Adrenal gland (tissue), 19 donors: ENCODE results near the gene ARHGEF4. TPM values are rescaled to one million over a fixed set of nuclear protein-coding genes. Genes with fewer than 3 reads are reported as not detected.

ENCODE experiments used
- DNase-seq, 7 donors: peaks; one replicate each; pipeline ENCODE4 v3.0.0-alpha.2; 2019 to 2020
- H3K27ac ChIP-seq, 5 donors: fragments of 200-600 bp; sonication (generic) in 4 of 5; 1 replicate in 3 of 5; 2 replicates in 2 of 5; pipeline versions ENCODE4 v1.5.1 to v1.8.0; 2016 to 2020; ENCODE audit warnings: mild to moderate bottlenecking in 1 of 5
- H3K27me3 ChIP-seq: fragments of 200-600 bp; 2 replicates; pipeline ENCODE4 v1.8.0; 2021
- H3K36me3 ChIP-seq, 2 donors: fragments of 200-600 bp; replicated peaks in 1 of 2; 1 replicate in 1 of 2; 2 replicates in 1 of 2; pipeline versions ENCODE4 v1.5.1 to v1.8.0; 2018 to 2022
- H3K4me1 ChIP-seq, 2 donors: fragments of 200-600 bp; replicated peaks in 1 of 2; 1 replicate in 1 of 2; 2 replicates in 1 of 2; pipeline versions ENCODE4 v1.5.1 to v1.8.0; 2018 to 2021
- H3K4me3 ChIP-seq, 4 donors: fragments of 200-600 bp; sonication (generic) in 3 of 4; one replicate each; pipeline ENCODE4 v1.5.1; 2016 to 2018
- H3K9me3 ChIP-seq, 3 donors: fragments of 200-600 bp; sonication (generic) in 1 of 3; replicated peaks in 1 of 3; 1 replicate in 2 of 3; 2 replicates in 1 of 3; pipeline versions ENCODE4 v1.5.1 to v1.8.0; 2016 to 2021
- CTCF ChIP-seq, 6 experiments: fragments of 450-650 bp in 4 of 6; fragments of 200-600 bp in 2 of 6; sonication (generic) in 1 of 6; IDR thresholded peaks; 1 replicate in 5 of 6; 2 replicates in 1 of 6; pipeline versions ENCODE4 v1.5.1 to v1.8.0; 2016 to 2021; ENCODE audit warnings: antibody characterized with exemption in 6 of 6, mild to moderate bottlenecking in 2 of 6, moderate library complexity in 1 of 6
- POLR2A ChIP-seq, 2 donors: fragments of 450-650 bp; IDR thresholded peaks; one replicate each; pipeline ENCODE4 v1.6.1; 2017; ENCODE audit warnings: antibody characterized with exemption in 2 of 2, mild to moderate bottlenecking in 2 of 2, moderate library complexity in 1 of 2
- WGBS, 4 donors: extraction: QIAGEN DNeasy Blood & Tissue Kit in 2 of 4; methylation state at CpG; one replicate each; pipeline versions ENCODE4 v1.1.5 to v1.1.7; 2013 to 2017; 5-methylcytosine and 5-hydroxymethylcytosine counted together
- intact Hi-C, 2 donors: fragments of 100-400 bp; cut with DNase I; formaldehyde crosslinking; loops; one replicate each; pipeline versions ENCODE4 v1.14.1 to v1.15.0; 2022 to 2023
- long read RNA-seq, 10 donors: library from polyadenylated mRNA in 3 of 10; unstranded in 2 of 10; stranded (forward) in 1 of 10; transcript quantifications; one replicate each; pipeline ENCODE4 v2.0.0 and lab custom pipeline, GENCODE V29; 2021 to 2026
- polyA plus RNA-seq, 3 donors: library from polyadenylated mRNA; stranded (reverse); fragments of 200-250 nt in 2 of 3; fragments of 350-450 nt in 1 of 3; fragmentation: Illumina TruSeq in 1 of 3; extraction: RNeasy Lipid Tissue Mini Kit (QIAGEN cat#74804) in 1 of 3; gene quantifications; one replicate each; pipeline ENCODE4 v1.2.3, GENCODE V29; 2013 to 2014
- total RNA-seq, 9 donors: library from RNA; depleted of rRNA in 4 of 9; stranded (reverse); fragments of >200 nt in 4 of 9; fragments of 120-200 nt in 1 of 9; fragmentation: NEBNext Ultra II Directional in 1 of 9; extraction: Animal tissue kit (Norgen Biotek cat#: 25700) in 1 of 9; gene quantifications; one replicate each; pipeline versions ENCODE4 v1.1.0 to v1.2.4, GENCODE V29; 2013 to 2023
- donor health status: healthy with polysubstance abuse.
- donor health status: Bipolar disorder and iron deficiency.
- donor health status: DM: yes; HTN: yes; CAD: no.
- donor health status: DM: no; HTN: no; CAD: no.
- donor health status: DM: no; HTN: no; CAD: no.
- donor health status: DM: yes; HTN: yes; CAD: no.

The ARHGEF4 gene
- total RNA-seq (1 to 10 TPM in 8 of 9 donors, under 1 TPM in 1; 0.97 to 8.3 (median 2.8) TPM), polyA plus RNA-seq (10 to 100 TPM in 1 of 3 donors, 1 to 10 TPM in 2; 4.2 to 40.4 (median 6.8) TPM)
- long read RNA-seq, donor 1: 0 reads
- long read RNA-seq, donor 2: 0 reads
- long read RNA-seq, donor 3: 0 reads
- long read RNA-seq, donor 4: 0 reads
- long read RNA-seq, donor 5, partial matches to known transcripts: 0 of 3 reads
- long read RNA-seq, donor 5, other reads (novel, unspliced or antisense): 3 of 3 reads
- long read RNA-seq, donor 6, partial matches to known transcripts: 1 of 2 reads
- long read RNA-seq, donor 6, other reads (novel, unspliced or antisense): 1 of 2 reads
- long read RNA-seq, donor 7: 0 reads
- long read RNA-seq, donor 8: 0 reads
- long read RNA-seq, donor 9: 0 reads
- long read RNA-seq, donor 10: 0 reads

- TF ChIP-seq POLR2A (IDR thresholded peaks at IDR 0.05): no peak
- no peak for TF ChIP-seq CTCF (IDR thresholded peaks at IDR 0.05)
- no peak for DNase-seq
- H3K36me3 ChIP-seq: no peaks in the 10 kb centered on the region
- 6 to 36% (median 16%) methylated on average over 14 to 70 of the region's 70 CpGs for WGBS, 4 donors
- H3K27ac ChIP-seq: no peak within 1 kb of the TSS
- no peak within 1 kb of the TSS for H3K4me3 ChIP-seq
- intact Hi-C loops: no loop called here
- H3K27me3 ChIP-seq: peaks cover 34% of the 10 kb centered on the region
- H3K4me1 ChIP-seq: no peaks in the 10 kb centered on the region
- H3K9me3 ChIP-seq: no peaks in the 10 kb centered on the region
Measured at GRCh38 chr2:130836501-130837174, at the start of gene ARHGEF4. Gene ARHGEF4 (plus strand): TSS chr2:130836914. CDS start chr2:130836954, 40 bp downstream.

- intact Hi-C loops: no loop called here
- no peak overlapping the region for H3K4me3 ChIP-seq
- no peaks in the 10 kb centered on the region for H3K4me1 ChIP-seq
- H3K36me3 ChIP-seq: no peaks in the 10 kb centered on the region
- H3K27me3 ChIP-seq: no peaks in the 10 kb centered on the region
- no peak overlapping the region for H3K27ac ChIP-seq
- WGBS, 4 donors: 84 to 90% (median 86%) methylated on average over 17 of the region's 17 CpGs
- TF ChIP-seq CTCF (IDR thresholded peaks at IDR 0.05) (no peak), POLR2A (IDR thresholded peaks at IDR 0.05) (no peak)
- H3K9me3 ChIP-seq: no peaks in the 10 kb centered on the region
- DNase-seq: no peak
Measured at GRCh38 chr2:130787841-130788240, 48.9 kb upstream of the ARHGEF4 start.

GRCh38 chr2:130790312-130790711 is 46.4 kb upstream of the ARHGEF4 start:
- H3K4me1 ChIP-seq: no peaks in the 10 kb centered on the region
- H3K9me3 ChIP-seq: no peaks in the 10 kb centered on the region
- WGBS, 4 donors: 61 to 78% (median 69%) methylated on average over 2 of the region's 2 CpGs
- no peak for DNase-seq
- no peak overlapping the region for H3K27ac ChIP-seq
- no peak overlapping the region for H3K4me3 ChIP-seq
- no peak for TF ChIP-seq POLR2A (IDR thresholded peaks at IDR 0.05)
- no peaks in the 10 kb centered on the region for H3K36me3 ChIP-seq
- H3K27me3 ChIP-seq: no peaks in the 10 kb centered on the region
- intact Hi-C loops: no loop called here

GRCh38 chr2:130790804-130791616 is 45.7 kb upstream of the ARHGEF4 start:
- H3K27me3 ChIP-seq: no peaks in the 10 kb centered on the region
- no peaks in the 10 kb centered on the region for H3K36me3 ChIP-seq
- H3K4me3 ChIP-seq: no peak overlapping the region
- no peak for TF ChIP-seq POLR2A (IDR thresholded peaks at IDR 0.05)
- no peak for TF ChIP-seq CTCF (IDR thresholded peaks at IDR 0.05)
- H3K9me3 ChIP-seq: no peaks in the 10 kb centered on the region
- H3K27ac ChIP-seq: no peak overlapping the region
- H3K4me1 ChIP-seq: no peaks in the 10 kb centered on the region
- DNase-seq: peak in 1 of 7 donors; percentile 37
- intact Hi-C loops: no loop called here
- WGBS, 4 donors: 84 to 92% (median 89%) methylated on average over 8 to 9 of the region's 9 CpGs
